Measurements from ENCODE around the gene RNF126. TPM values are rescaled to one million over a fixed set of nuclear protein-coding genes. Genes with fewer than 3 reads are reported as not detected.
"Not testable (repeated sequence)": the region's sequence is repeated elsewhere in the genome, so short reads cannot be mapped to it uniquely, and the experiment has no call there.

The RNF126 gene
- polyA plus RNA-seq, 1 donor: 32.3 TPM

- DNase-seq: not testable (repeated sequence)
Observed at GRCh38 chr19:626566-626965, 36.4 kb downstream of the RNF126 start.

DNA sequence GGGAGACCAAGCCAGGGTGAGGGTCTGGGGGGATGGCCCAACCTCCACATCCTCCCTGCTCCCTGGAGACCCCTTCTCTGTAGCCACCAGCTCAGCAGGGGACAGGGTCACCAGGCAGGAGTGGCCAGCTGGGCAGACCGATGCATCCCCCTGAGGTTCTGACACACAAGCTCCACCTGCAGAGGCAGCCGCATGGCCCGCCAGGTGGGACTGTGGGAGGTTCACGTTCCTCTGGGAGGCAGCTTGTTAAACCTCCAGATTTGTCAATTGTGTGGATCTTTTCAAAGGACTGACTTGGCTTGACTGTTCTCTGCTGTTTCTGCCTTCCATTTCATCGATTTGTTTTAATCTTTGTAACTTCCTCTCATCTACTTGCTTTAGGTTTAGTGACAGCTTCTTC, 37.8 kb downstream of the RNF126 start:
- no peak for DNase-seq

GRCh38 chr19:624433-625109, 38.4 kb downstream of the RNF126 start:
- no peak for DNase-seq

DNA sequence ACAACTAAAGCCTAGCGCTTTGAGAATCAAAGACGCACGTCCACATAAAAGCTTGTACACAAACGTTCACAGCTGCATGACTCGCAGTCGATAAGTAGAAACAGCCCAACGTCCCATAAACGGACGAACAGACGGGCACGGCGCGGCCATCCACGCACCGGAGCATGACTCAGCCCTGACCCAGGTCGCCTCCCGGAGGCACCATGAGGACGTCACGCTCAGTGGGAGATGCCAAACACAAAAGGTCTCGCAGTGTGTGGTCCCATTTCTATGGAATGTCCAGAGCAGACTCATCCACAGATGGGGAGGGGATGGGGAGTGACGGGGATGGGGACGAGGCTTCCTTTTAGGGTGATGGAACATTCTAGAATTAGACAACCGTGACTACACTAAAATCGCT, 39.0 kb downstream of the RNF126 start:
- DNase-seq: no peak

GRCh38 chr19:623175-623916, 39.7 kb downstream of the RNF126 start:
- no peak for DNase-seq

DNA sequence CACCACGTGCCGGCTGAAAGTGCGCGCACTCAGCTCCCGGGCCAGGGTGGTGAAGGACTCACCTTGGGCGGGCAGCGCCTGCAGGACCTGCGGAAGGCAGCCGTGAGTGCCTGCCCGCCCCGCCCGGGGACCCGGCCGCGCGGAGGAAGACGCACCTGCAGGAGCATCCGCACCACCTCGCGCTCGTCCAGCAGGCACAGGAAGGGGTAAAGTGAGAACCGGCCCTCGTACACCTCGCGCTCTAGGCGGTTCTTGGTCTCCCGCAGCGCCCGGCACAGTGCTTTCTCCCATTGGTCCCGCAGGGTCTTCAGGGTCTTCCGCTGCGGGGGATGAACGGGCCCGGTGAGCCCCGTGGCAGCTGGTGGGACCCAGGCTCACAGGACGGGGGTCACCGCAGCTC, 40.3 kb downstream of the RNF126 start:
- DNase-seq: no peak

DNA sequence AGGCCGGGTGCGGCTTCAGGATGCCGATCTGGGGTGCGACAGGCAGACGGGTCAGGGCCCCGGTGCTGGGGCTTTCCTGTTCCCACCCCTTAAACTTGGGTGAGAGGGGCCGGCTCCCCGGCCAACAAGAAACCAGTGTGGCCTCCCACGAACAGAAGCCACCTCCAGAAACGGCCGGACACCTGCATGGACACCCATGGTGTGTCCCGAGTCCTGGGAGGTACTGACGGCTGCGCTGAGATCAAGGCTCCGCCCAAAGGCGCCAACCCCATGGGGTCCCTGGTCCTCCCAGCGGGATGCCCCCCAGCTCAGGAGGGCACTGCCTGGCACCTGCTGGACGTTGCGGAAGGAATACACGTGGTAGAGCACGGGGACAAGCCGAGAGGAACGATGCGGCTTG, 41.2 kb downstream of the RNF126 start:
- DNase-seq: no peak

DNA sequence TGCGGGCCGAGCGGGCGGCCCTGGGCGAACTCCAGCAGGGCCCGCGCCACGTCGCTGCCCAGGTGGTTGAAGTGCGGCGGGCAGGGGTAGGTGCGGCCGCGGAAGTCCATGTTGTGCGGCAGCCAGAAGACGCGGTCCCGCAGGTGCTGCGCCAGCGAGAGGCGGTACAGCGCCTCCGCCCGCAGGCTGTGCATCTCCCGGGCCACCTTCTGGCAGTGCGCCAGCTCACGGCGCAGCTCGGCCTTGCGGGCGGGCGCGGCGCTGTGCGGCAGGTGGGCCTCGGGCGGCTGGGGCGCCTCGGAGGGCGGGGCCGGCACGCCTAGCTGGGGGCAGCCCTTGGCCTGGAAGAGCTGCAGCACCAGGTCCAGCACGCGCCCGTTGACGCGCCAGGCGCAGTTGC, 41.8 kb downstream of the RNF126 start:
- not testable (repeated sequence) for DNase-seq

DNA sequence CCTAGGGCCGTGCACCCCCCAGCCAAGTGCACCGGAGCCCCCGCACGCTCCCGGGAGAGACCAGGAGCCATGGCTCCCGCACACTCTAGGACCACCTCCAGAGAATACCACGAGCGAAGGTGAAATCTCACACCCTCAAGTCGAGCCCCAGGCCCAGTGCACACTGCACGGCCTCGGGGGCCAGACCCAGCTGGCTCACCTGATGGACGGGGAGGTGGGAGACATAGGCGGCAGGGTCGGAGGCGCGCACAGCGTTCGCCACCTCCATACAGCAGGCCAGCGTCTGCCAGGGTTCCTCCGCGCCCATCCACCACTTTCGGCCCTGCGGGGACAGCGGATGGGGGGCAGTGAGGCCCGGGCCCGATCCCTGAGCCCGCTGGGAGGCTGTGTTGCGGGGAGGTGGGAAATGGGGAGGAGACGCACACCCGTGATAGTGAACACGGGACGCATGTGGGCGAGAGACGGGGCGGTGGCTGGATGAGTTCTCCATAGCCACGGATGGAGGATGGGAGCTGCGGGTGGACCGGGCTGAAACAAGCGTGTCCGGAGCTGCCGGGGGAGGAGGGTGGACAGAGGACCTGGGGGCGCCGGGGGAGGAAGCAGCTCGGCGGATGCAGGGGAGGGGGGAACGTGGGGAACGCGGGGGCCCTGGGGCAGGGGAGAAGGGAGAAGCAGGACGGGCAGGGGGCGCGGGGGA, 42.7 kb downstream of the RNF126 start:
- no peak for DNase-seq

DNA sequence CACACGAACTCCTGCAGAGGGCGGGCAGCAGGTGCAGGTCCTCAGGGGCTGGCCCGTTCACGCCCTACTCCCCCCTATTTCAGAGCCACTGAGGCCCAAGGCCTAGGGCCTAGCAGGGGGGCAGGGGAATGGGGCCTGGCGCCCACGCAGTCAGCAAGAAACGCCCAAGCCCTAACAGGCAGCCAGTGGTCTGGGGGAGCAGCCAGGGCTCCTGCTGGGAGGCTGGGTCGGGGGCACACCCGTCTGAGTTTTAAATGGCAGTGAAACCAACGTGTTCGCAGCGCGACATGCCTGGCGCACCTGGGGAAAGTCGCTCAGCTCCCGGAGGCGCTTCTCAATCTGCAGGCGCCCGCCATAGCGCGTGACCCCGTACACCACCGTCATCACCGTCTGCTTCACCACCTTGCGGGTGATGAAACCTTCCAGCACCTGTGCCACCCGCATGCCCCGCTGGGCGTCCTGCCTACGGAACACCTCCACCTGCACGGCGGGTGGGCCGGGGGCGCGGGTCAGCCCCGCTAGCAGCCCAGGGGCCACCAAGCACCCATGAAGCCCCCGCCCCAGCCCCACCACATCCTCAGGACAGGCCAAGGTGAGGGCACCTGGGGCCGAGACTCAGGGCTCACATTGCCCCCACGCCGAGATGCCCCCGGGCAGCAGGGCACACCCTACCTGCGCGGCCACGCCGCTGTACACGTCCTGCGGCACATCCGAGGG, 43.6 kb downstream of the RNF126 start:
- no peak for DNase-seq

- no peak for DNase-seq
Observed at GRCh38 chr19:618674-619285, 44.2 kb downstream of the RNF126 start.

- DNase-seq: no peak
Observed at GRCh38 chr19:618247-618619, 44.8 kb downstream of the RNF126 start.

DNA sequence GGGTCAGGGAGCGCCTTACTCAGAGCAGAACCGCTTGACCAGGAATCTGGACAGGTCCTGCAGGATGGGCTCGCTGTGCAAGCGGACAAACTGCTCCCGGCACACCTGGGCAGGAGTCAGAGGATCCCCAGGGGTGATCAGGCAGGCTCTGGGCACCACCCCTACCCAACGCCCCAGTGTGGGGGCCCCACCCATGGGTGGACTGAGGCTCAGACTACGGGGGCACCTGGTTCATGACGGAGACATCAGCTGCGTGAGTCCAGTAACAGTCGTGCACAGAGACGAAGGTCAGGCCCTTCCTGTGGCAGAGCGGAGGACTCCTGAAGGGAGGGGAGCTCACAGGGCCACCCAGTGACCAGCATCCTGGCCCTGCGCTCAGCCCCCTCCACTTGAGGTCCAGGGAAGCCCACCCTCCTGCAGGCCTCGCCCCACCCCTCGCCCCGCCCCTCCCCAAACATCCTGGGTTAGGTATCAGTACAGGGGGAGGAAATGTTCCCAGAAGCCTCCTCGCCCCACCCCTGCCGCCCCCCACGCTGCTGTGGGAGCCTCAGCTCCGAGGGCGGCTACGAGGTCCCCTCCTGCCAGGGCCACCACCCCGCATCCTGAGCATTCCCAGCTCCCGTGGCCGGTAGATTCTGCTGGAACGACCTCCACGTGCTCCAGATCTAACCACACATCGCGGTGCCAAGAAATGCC, 45.3 kb downstream of the RNF126 start:
- no peak for DNase-seq

DNA sequence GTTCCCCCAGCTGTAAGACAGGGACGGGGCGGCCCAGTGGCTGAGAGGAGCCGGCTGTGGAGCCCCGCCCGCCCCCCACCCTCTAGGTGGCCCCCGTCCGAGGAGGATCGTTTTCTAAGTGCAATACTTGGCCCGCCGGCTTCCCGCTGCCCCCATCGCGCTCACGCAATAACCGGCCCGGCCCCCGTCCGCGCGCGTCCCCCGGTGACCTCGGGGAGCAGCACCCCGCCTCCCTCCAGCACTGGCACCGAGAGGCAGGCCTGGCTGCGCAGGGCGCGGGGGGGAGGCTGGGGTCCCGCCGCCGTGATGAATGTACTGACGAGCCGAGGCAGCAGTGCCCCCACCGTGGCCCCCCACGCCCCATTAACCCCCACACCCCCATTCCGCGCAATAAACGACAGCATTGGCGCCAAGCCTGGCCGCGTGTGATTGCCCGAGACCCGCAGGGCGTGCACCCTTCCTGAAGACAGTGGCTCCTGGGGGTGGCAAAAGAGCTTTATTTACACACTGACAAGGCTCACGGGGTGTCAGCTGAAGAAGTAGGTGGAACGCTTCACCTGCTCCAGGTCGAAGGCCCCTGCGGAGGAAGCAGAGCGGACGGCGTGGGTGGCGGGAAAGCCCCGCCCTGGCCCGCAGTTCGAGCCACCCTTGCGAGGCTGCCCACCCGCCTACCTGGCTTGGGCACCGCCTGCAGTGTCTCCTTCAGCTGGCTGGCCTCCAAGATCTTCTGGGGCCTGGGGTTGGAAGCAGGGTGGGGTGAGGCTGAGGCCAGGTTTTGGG, 46.1 kb downstream of the RNF126 start:
- no peak for DNase-seq

DNA sequence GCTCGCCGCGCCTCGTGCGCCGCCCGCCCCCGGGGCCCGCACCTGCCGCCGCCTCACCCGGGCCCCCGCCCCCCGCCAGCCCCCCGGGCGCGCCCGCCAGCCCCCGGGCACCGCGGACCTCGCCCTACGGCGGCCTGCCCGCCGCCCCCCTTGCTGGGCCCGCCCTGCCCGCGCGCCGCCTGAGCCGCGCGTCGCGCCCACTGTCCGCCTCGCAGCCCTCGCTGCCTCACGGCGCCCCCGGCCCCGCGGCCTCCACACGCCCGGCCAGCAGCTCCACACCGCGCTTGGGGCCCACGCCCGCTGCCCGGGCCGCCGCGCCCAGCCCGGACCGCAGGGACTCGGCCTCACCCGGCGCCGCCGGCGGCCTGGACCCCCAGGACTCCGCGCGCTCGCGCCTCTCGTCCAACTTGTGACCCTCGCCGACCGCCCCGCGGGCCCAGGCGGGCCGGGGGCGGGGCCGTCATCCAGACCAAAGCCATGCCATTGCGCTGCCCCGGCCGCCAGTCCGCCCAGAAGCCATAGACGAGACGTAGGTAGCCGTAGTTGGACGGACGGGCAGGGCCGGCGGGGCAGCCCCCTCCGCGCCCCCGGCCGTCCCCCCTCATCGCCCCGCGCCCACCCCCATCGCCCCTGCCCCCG, 46.8 kb downstream of the RNF126 start:
- DNase-seq: no peak

DNA sequence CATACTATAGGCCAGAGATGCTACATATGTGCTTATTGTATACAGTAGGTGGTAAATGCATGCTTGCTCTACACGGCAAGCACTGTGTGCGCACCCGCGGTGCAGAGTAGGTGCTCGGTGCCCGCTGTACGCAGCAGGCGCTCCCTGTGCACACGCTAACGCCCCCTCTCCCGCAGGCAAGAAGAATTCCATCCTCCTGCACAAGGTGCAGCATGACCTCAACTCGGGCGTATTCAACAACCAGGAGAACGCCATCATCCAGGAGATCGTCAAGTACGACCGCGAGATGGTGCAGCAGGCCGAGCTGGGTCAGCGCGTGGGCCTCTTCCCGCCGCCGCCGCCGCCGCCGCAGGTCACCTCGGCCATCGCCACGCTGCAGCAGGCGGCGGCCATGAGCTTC, 47.4 kb downstream of the RNF126 start:
- DNase-seq: no peak

GRCh38 chr19:613732-614567, 49.1 kb downstream of the RNF126 start:
- no peak for DNase-seq

DNA sequence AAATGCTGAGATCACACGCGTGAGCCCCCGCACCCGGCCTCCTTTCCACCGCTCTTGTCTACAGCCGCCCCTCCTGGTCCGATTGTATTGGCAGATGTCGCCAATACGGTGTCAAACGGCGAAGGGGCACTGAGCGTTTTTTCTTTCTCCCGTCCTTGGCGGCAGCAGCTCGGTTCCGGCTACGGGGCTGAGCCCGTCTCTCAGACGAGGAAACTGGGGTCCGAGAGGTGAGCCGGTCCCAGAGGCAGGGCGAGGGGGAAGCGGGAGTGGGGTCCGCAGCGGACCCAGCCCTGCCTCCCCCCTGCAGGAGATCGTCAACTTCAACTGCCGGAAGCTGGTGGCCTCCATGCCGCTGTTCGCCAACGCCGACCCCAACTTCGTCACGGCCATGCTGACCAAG, 50.1 kb downstream of the RNF126 start:
- no peak for DNase-seq

GRCh38 chr19:611481-611868, 51.5 kb downstream of the RNF126 start:
- DNase-seq: no peak

Data from hindlimb muscle (tissue), 1 donor.